H9 (cell line): ENCODE results near the gene NCF1. TPM values are rescaled to one million over a fixed set of nuclear protein-coding genes. Genes with fewer than 3 reads are reported as not detected.
"Not testable (repeated sequence)": the region's sequence is repeated elsewhere in the genome, so short reads cannot be mapped to it uniquely, and the experiment has no call there.

Experiments
- DNase-seq: peaks from one replicate; pipeline ENCODE4 v3.0.0-alpha.2; 2017
- H2AFZ ChIP-seq: one replicate; pipeline ENCODE4 v1.6.1; 2013; ENCODE audit warnings: mild to moderate bottlenecking, low read length, control low read depth, moderate library complexity
- H2AK5ac ChIP-seq: 2 replicates; pipeline ENCODE4 v1.6.1; 2013; ENCODE audit warnings: low read length, control low read depth, mixed read lengths; ENCODE audit not compliant: insufficient read length
- H2BK120ac ChIP-seq: one replicate; pipeline ENCODE4 v1.6.1; 2013; ENCODE audit warnings: low read depth, mild to moderate bottlenecking, low read length, control low read depth, inconsistent platforms; ENCODE audit not compliant: poor library complexity, severe bottlenecking
- H2BK12ac ChIP-seq: 2 replicates; pipeline ENCODE4 v1.6.1; 2013; ENCODE audit warnings: low read length, control low read depth, mixed read lengths, low read depth; ENCODE audit not compliant: insufficient read length
- H2BK15ac ChIP-seq: 2 replicates; pipeline ENCODE4 v1.6.1; 2013; ENCODE audit warnings: low read depth, low read length, control low read depth
- H2BK20ac ChIP-seq: one replicate; pipeline ENCODE4 v1.6.1; 2013; ENCODE audit warnings: low read depth, mild to moderate bottlenecking, low read length, control low read depth, inconsistent platforms; ENCODE audit not compliant: poor library complexity, severe bottlenecking
- H2BK5ac ChIP-seq: 2 replicates; pipeline ENCODE4 v1.6.1; 2013; ENCODE audit warnings: low read length, control low read depth, mixed read lengths; ENCODE audit not compliant: insufficient read length
- H3K14ac ChIP-seq: 2 replicates; pipeline ENCODE4 v1.6.1; 2013; ENCODE audit warnings: low read length, control low read depth; ENCODE audit not compliant: insufficient read depth
- H3K18ac ChIP-seq: 2 replicates; pipeline ENCODE4 v1.6.1; 2013; ENCODE audit warnings: low read depth, mild to moderate bottlenecking, mixed read lengths, low read length, control low read depth; ENCODE audit not compliant: insufficient read length
- H3K23ac ChIP-seq: 2 replicates; pipeline ENCODE4 v1.6.1; 2013; ENCODE audit warnings: low read length, control low read depth, mixed read lengths, low read depth; ENCODE audit not compliant: insufficient read length
- H3K23me2 ChIP-seq: 2 replicates; pipeline ENCODE4 v1.6.1; 2013; ENCODE audit warnings: low read depth, mild to moderate bottlenecking, mixed read lengths, low read length, control low read depth; ENCODE audit not compliant: insufficient read length, poor library complexity, severe bottlenecking
- H3K27ac ChIP-seq: 2 replicates; pipeline ENCODE4 v1.5.1; 2013; ENCODE audit warnings: low read length, control low read depth, mixed read lengths, low read depth; ENCODE audit not compliant: insufficient read length
- H3K27me3 ChIP-seq: 2 replicates; pipeline ENCODE4 v1.6.1; 2013; ENCODE audit warnings: low read length, control low read depth, inconsistent platforms; ENCODE audit not compliant: insufficient read depth
- H3K4ac ChIP-seq: 2 replicates; pipeline ENCODE4 v1.6.1; 2013; ENCODE audit warnings: low read depth, mild to moderate bottlenecking, control low read depth, inconsistent platforms, low read length, moderate library complexity
- H3K4me1 ChIP-seq: 2 replicates; pipeline ENCODE4 v1.6.1; 2013; ENCODE audit warnings: low read length, control low read depth, inconsistent platforms; ENCODE audit not compliant: insufficient read depth
- H3K4me2 ChIP-seq: 2 replicates; pipeline ENCODE4 v1.6.1; 2013; ENCODE audit warnings: low read length, control low read depth, mixed read lengths; ENCODE audit not compliant: insufficient read length, insufficient read depth
- H3K56ac ChIP-seq: 2 replicates; pipeline ENCODE4 v1.6.1; 2013; ENCODE audit warnings: low read depth, mild to moderate bottlenecking, mixed read lengths, low read length, control low read depth; ENCODE audit not compliant: insufficient read length
- H3K79me1 ChIP-seq: 2 replicates; pipeline ENCODE4 v1.6.1; 2013; ENCODE audit warnings: low read depth, mild to moderate bottlenecking, moderate library complexity, low read length, control low read depth, inconsistent platforms; ENCODE audit not compliant: insufficient read depth, poor library complexity, severe bottlenecking
- H3K79me2 ChIP-seq: 2 replicates; pipeline ENCODE4 v1.6.1; 2013; ENCODE audit warnings: low read length, control low read depth, inconsistent platforms; ENCODE audit not compliant: insufficient read depth
- H3K9ac ChIP-seq: 2 replicates; pipeline ENCODE4 v1.6.1; 2013; ENCODE audit warnings: low read length, control low read depth, mixed read lengths; ENCODE audit not compliant: insufficient read length; ENCODE audit errors: extremely low read depth
- H3K9me3 ChIP-seq: one replicate; pipeline ENCODE4 v1.6.1; 2013; ENCODE audit warnings: low read depth, low read length, inconsistent platforms; ENCODE audit not compliant: control insufficient read depth
- H3T11ph ChIP-seq: one replicate; pipeline ENCODE4 v1.6.1; 2013; ENCODE audit warnings: mild to moderate bottlenecking, low read length, control low read depth, inconsistent platforms
- H4K20me1 ChIP-seq: one replicate; pipeline ENCODE4 v1.6.1; 2013; ENCODE audit not compliant: control insufficient read depth, insufficient read length, insufficient read depth
- H4K5ac ChIP-seq: 2 replicates; pipeline ENCODE4 v1.6.1; 2013; ENCODE audit warnings: low read depth, mild to moderate bottlenecking, mixed read lengths, low read length, control low read depth; ENCODE audit not compliant: insufficient read length
- H4K8ac ChIP-seq: replicated peaks from 2 replicates; pipeline ENCODE4 v1.6.1; 2013; ENCODE audit warnings: low read length, control low read depth, mixed read lengths, low read depth; ENCODE audit not compliant: insufficient read length
- H4K91ac ChIP-seq: 2 replicates; pipeline ENCODE4 v1.6.1; 2013; ENCODE audit warnings: low read depth, mild to moderate bottlenecking, moderate library complexity, mixed read lengths, low read length, control low read depth; ENCODE audit not compliant: insufficient read length
- H3K27ac Mint-ChIP-seq, 3 experiments: 2 replicates in 2 of 3; 3 replicates in 1 of 3; pipeline ENCODE4 v1.8.0; 2020 to 2021; ENCODE audit warnings: mixed read lengths in 3 of 3, mild to moderate bottlenecking in 1 of 3, moderate library complexity in 1 of 3
- H3K27me3 Mint-ChIP-seq: 2 replicates; pipeline ENCODE4 v1.8.0; 2021; ENCODE audit warnings: low read depth, mild to moderate bottlenecking, moderate library complexity, mixed read lengths
- H3K36me3 Mint-ChIP-seq, 3 experiments: 2 replicates in 2 of 3; 3 replicates in 1 of 3; pipeline ENCODE4 v1.8.0; 2020 to 2021; ENCODE audit warnings: low read depth in 3 of 3, mixed read lengths in 3 of 3; ENCODE audit not compliant: insufficient read depth in 1 of 3
- H3K4me1 Mint-ChIP-seq, 2 experiments: 2 replicates each; pipeline ENCODE4 v1.8.0; 2020; ENCODE audit warnings: mixed read lengths in 2 of 2
- H3K4me3 Mint-ChIP-seq, 2 experiments: 2 replicates in 1 of 2; 3 replicates in 1 of 2; pipeline ENCODE4 v1.8.0; 2020 to 2021; ENCODE audit warnings: mild to moderate bottlenecking in 2 of 2, mixed read lengths in 2 of 2, moderate library complexity in 1 of 2
- H3K9me3 Mint-ChIP-seq, 2 experiments: 2 replicates in 1 of 2; 3 replicates in 1 of 2; pipeline ENCODE4 v1.8.0; 2020; ENCODE audit warnings: mild to moderate bottlenecking in 2 of 2, mixed read lengths in 2 of 2, moderate library complexity in 1 of 2
- WGBS: extraction: QIAGEN DNeasy Blood & Tissue Kit; methylation state at CpG from one replicate; pipeline ENCODE4 v1.1.7; 2013; ENCODE audit warnings: missing lambda C conversion rate, low lambda C conversion rate, mixed read lengths; ENCODE audit not compliant: insufficient read length; ENCODE audit errors: extremely low coverage; 5-methylcytosine and 5-hydroxymethylcytosine counted together
- total RNA-seq: library from RNA; stranded (reverse); gene quantifications from 2 replicates; pipeline ENCODE4 v1.2.1, GENCODE V29; 2021
- TF ChIP-seq, protein P1 (sequence below): fragments of 200-600 bp; sonication (generic); conservative IDR thresholded peaks from 3 replicates; pipeline ENCODE4 v1.8.0; 2021; ENCODE audit warnings: antibody characterized with exemption, mild to moderate bottlenecking

Gene NCF1
- total RNA-seq, 1 experiment from 2014 or later: 0.63 TPM

DNA sequence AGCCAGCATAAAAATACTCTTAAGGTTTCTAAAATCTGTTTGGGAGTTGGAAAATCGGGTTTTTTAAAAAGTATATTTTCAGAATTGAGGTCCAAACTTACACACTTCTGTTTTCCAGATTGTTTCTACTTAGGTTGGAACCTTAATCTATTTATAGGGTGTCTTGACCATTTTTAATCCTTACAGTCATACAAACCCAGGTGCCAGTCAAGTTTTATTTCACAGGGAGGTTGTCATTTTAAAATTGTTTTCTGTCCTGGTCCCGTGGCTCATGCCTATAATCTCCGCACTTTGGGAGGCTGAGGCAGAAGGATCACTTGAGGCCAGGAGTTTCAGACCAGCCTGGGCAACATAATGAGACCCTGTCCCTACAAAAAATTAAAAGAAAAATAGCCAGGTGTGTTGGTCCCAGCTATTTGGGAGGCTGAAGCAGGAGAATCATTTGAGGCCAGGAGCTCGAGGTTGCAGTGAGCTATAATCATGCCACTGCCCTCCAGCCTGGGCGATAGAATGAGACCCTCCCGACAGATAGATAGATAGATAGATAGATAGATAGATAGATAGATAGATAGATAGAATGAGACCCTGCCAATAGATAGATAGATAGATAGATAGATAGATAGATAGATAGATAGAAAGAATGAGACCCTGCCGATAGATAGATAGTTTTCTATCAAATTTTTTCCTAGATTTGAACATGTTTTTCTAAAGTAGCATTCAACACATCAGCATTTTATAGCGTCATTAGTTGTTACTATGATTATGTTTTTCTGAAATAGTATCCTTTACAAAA, 47.3 kb upstream of the NCF1 start:
- Histone ChIP-seq H2AFZ (no peak overlapping the region), H4K5ac (no peak overlapping the region), H4K20me1 (no peaks in the 10 kb centered on the region), H3T11ph (no peak overlapping the region), H3K9me3 (no peaks in the 10 kb centered on the region), H3K79me2 (no peaks in the 10 kb centered on the region), H3K4ac (no peak overlapping the region), H3K9ac (no peak overlapping the region), H3K23me2 (no peaks in the 10 kb centered on the region), H3K23ac (no peak overlapping the region), H2BK15ac (no peak overlapping the region), H4K91ac (no peak overlapping the region), H3K27ac (no peak overlapping the region), H2BK12ac (no peak overlapping the region), H2BK20ac (no peak overlapping the region), H3K27me3 (no peaks in the 10 kb centered on the region), H3K18ac (no peak overlapping the region), H2BK5ac (no peak overlapping the region), H3K4me1 (no peaks in the 10 kb centered on the region), H3K14ac (no peak overlapping the region), H2BK120ac (no peak overlapping the region), H3K56ac (no peak overlapping the region), H2AK5ac (no peak overlapping the region), H3K4me2 (no peak overlapping the region), H4K8ac (no peak overlapping the region), H3K79me1 (no peaks in the 10 kb centered on the region)
- TF ChIP-seq, protein P1, sequence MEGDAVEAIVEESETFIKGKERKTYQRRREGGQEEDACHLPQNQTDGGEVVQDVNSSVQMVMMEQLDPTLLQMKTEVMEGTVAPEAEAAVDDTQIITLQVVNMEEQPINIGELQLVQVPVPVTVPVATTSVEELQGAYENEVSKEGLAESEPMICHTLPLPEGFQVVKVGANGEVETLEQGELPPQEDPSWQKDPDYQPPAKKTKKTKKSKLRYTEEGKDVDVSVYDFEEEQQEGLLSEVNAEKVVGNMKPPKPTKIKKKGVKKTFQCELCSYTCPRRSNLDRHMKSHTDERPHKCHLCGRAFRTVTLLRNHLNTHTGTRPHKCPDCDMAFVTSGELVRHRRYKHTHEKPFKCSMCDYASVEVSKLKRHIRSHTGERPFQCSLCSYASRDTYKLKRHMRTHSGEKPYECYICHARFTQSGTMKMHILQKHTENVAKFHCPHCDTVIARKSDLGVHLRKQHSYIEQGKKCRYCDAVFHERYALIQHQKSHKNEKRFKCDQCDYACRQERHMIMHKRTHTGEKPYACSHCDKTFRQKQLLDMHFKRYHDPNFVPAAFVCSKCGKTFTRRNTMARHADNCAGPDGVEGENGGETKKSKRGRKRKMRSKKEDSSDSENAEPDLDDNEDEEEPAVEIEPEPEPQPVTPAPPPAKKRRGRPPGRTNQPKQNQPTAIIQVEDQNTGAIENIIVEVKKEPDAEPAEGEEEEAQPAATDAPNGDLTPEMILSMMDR: no peak
- no peaks in the 10 kb centered on the region for H3K4me1 Mint-ChIP-seq
- H3K27me3 Mint-ChIP-seq: no peaks in the 10 kb centered on the region
- H3K4me3 Mint-ChIP-seq: no peak overlapping the region
- peaks cover 10 to 50% (median 31%) of the 10 kb centered on the region in 3 experiments; a peak in 6 of 7 replicates for H3K36me3 Mint-ChIP-seq
- no CpG with 5 or more reads among the region's 8 CpGs for WGBS
- H3K27ac Mint-ChIP-seq: peak overlapping the region in 1 of 3 experiments; percentile 81; a peak in 2 of 7 replicates
- no peak for DNase-seq
- H3K9me3 Mint-ChIP-seq: no peaks in the 10 kb centered on the region

GRCh38 chr7:74728686-74729085, 45.1 kb upstream of the NCF1 start:
- H3K79me1 ChIP-seq, H2BK5ac ChIP-seq, H4K91ac ChIP-seq, H3K4me3 Mint-ChIP-seq, H2BK15ac ChIP-seq, H3K9me3 Mint-ChIP-seq, H3K56ac ChIP-seq, H3K27me3 Mint-ChIP-seq, H3K27ac ChIP-seq, H3K23me2 ChIP-seq, H4K5ac ChIP-seq, H3K4ac ChIP-seq, H3K23ac ChIP-seq, H4K8ac ChIP-seq, H3K79me2 ChIP-seq, H3K27ac Mint-ChIP-seq, H3K9me3 ChIP-seq, H2BK120ac ChIP-seq, H3K4me1 Mint-ChIP-seq, H2BK20ac ChIP-seq, DNase-seq, H2AK5ac ChIP-seq, H2BK12ac ChIP-seq, H3K9ac ChIP-seq, H3K27me3 ChIP-seq, H4K20me1 ChIP-seq, H3K4me2 ChIP-seq, H3K4me1 ChIP-seq, H2AFZ ChIP-seq, H3K18ac ChIP-seq, H3T11ph ChIP-seq, H3K14ac ChIP-seq: not testable (repeated sequence)
- H3K36me3 Mint-ChIP-seq: peaks cover 6 to 34% (median 26%) of the 10 kb centered on the region in 3 experiments; a peak in 6 of 7 replicates
- no CpG with 5 or more reads among the region's 10 CpGs for WGBS
